ENCODE data around the gene ISOC1. TPM values are rescaled to one million over a fixed set of nuclear protein-coding genes. Genes with fewer than 3 reads are reported as not detected.

The ISOC1 gene
- 25.9 and 26.4 TPM in 2 replicates for total RNA-seq
- long read RNA-seq, transcript ISOC1-201 (5 exons, 1,940 nt): major isoform, 124 of 126 reads
- long read RNA-seq, partial matches to known transcripts: 2 of 126 reads
- long read RNA-seq, other reads (novel, unspliced or antisense): 0 of 126 reads

GRCh38 chr5:129094087-129094923 is at the start of gene ISOC1:
ISOC1 (plus strand) TSS chr5:129094749; CDS start chr5:129094767, 18 bp downstream.
- Mint-ChIP-seq H3K27ac (ENCODE audit: unreplicated experiment) (peak within 1 kb of the TSS; percentile 94), H3K4me1 (peaks cover 18% of the 10 kb centered on the region), H3K36me3 (ENCODE audit: low read depth) (no peaks in the 10 kb centered on the region), H3K4me3 (peak within 1 kb of the TSS; percentile 93), H3K9me3 (no peaks in the 10 kb centered on the region), H3K27me3 (ENCODE audit: low read depth) (peaks cover 13% of the 10 kb centered on the region)
- no peak for TF ChIP-seq CTCF (conservative IDR thresholded peaks at IDR 0.05)
- peak; percentile 80 for DNase-seq (ENCODE audit: low read depth, low spot score)

GRCh38 chr5:129046151-129046550 is 48.4 kb upstream of the ISOC1 start:
- H3K4me3 Mint-ChIP-seq: no peak overlapping the region
- H3K27ac Mint-ChIP-seq (ENCODE audit: unreplicated experiment): no peak overlapping the region
- no peak for TF ChIP-seq CTCF (conservative IDR thresholded peaks at IDR 0.05)
- no peak for DNase-seq (ENCODE audit: low read depth, low spot score)
- H3K4me1 Mint-ChIP-seq: no peaks in the 10 kb centered on the region
- H3K9me3 Mint-ChIP-seq: peaks cover 8% of the 10 kb centered on the region
- no peaks in the 10 kb centered on the region for H3K36me3 Mint-ChIP-seq (ENCODE audit: low read depth)
- no peaks in the 10 kb centered on the region for H3K27me3 Mint-ChIP-seq (ENCODE audit: low read depth)

- no peaks in the 10 kb centered on the region for H3K36me3 Mint-ChIP-seq (ENCODE audit: low read depth)
- no peak for DNase-seq (ENCODE audit: low read depth, low spot score)
- H3K9me3 Mint-ChIP-seq: peaks cover 4% of the 10 kb centered on the region
- H3K4me1 Mint-ChIP-seq: no peaks in the 10 kb centered on the region
- no peak overlapping the region for H3K27ac Mint-ChIP-seq (ENCODE audit: unreplicated experiment)
- no peak for TF ChIP-seq CTCF (conservative IDR thresholded peaks at IDR 0.05)
- no peaks in the 10 kb centered on the region for H3K27me3 Mint-ChIP-seq (ENCODE audit: low read depth)
- no peak overlapping the region for H3K4me3 Mint-ChIP-seq
Observed at GRCh38 chr5:129048509-129048908, 46.0 kb upstream of the ISOC1 start.

GRCh38 chr5:129049126-129049799 is 45.3 kb upstream of the ISOC1 start:
- Mint-ChIP-seq H3K27me3 (ENCODE audit: low read depth) (no peaks in the 10 kb centered on the region), H3K27ac (ENCODE audit: unreplicated experiment) (no peak overlapping the region), H3K9me3 (peaks cover 3% of the 10 kb centered on the region), H3K36me3 (ENCODE audit: low read depth) (no peaks in the 10 kb centered on the region), H3K4me1 (no peaks in the 10 kb centered on the region), H3K4me3 (no peak overlapping the region)
- DNase-seq (ENCODE audit: low read depth, low spot score): no peak
- no peak for TF ChIP-seq CTCF (conservative IDR thresholded peaks at IDR 0.05)

GRCh38 chr5:129051283-129051682 is 43.3 kb upstream of the ISOC1 start:
- TF ChIP-seq CTCF (conservative IDR thresholded peaks at IDR 0.05): no peak
- H3K9me3 Mint-ChIP-seq: peaks cover 4% of the 10 kb centered on the region
- H3K27ac Mint-ChIP-seq (ENCODE audit: unreplicated experiment): no peak overlapping the region
- no peaks in the 10 kb centered on the region for H3K4me1 Mint-ChIP-seq
- no peak for DNase-seq (ENCODE audit: low read depth, low spot score)
- H3K27me3 Mint-ChIP-seq (ENCODE audit: low read depth): no peaks in the 10 kb centered on the region
- H3K36me3 Mint-ChIP-seq (ENCODE audit: low read depth): no peaks in the 10 kb centered on the region
- no peak overlapping the region for H3K4me3 Mint-ChIP-seq
